Camera-type eye (tissue), 1 donor: ENCODE data around the gene MBLAC1. TPM values are rescaled to one million over a fixed set of nuclear protein-coding genes. Genes with fewer than 3 reads are reported as not detected.

Experiments
- total RNA-seq: library from RNA; depleted of rRNA; stranded (reverse); fragments of >200 nt; gene quantifications from one replicate; pipeline ENCODE4 v1.2.3, GENCODE V29; 2014

MBLAC1 gene, protein sequence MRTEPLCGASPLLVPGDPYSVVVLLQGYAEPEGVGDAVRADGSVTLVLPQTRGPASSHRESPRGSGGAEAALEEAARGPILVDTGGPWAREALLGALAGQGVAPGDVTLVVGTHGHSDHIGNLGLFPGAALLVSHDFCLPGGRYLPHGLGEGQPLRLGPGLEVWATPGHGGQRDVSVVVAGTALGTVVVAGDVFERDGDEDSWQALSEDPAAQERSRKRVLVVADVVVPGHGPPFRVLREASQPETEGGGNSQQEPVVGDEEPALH
- total RNA-seq = 3.1 TPM

GRCh38 chr7:100126931-100127865, at the start of gene MBLAC1:
TSS of gene MBLAC1 (plus strand) at chr7:100126967. CDS start at chr7:100127396, 429 bp downstream.

GRCh38 chr7:100081535-100082102, 45.1 kb upstream of the MBLAC1 start, which contains the start of gene ZNF3:
TSS of gene ZNF3 (minus strand) at chr7:100081723. CDS start at chr7:100077357, 4,366 bp downstream.

DNA sequence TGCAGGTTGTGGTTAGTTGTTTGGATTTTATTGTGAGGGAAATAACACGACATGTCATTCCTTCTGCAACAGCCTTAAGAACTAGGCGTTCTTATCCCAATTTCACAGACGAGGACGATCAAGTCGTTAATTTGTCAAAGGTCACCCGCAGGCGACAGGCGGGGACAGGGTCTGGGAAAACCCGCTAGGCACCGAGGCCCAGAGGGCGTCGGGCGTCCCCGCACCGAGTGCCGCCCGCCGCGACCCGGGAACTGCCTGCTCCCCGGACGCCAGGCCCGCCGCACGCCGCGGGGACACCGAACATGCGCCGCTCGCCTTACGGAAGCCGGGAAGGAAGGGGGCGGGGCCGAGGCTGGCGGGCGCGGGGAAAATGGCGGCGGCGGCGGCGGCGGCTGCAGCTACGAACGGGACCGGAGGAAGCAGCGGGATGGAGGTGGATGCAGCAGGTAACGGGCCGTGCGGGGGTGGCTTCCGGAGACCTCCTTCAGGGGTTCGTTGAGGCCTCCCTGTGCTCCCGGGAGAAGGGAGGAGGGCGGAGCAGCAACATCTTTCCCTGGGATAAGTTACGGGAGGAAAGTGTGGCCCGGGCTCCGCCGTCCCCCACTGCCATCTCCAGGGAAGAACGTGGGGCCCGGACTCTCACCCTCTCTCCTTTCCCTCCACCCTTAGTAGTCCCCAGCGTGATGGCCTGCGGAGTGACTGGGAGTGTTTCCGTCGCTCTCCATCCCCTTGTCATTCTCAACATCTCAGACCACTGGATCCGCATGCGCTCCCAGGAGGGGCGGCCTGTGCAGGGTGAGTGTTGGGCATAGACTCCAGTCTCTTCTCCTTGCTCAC, 37.9 kb upstream of the MBLAC1 start, which contains the start of gene COPS6:
Gene COPS6, plus strand, starts transcription at position 349 of the 837 bp plus-strand sequence. Its CDS starts 22 bp downstream, at position 371.

DNA sequence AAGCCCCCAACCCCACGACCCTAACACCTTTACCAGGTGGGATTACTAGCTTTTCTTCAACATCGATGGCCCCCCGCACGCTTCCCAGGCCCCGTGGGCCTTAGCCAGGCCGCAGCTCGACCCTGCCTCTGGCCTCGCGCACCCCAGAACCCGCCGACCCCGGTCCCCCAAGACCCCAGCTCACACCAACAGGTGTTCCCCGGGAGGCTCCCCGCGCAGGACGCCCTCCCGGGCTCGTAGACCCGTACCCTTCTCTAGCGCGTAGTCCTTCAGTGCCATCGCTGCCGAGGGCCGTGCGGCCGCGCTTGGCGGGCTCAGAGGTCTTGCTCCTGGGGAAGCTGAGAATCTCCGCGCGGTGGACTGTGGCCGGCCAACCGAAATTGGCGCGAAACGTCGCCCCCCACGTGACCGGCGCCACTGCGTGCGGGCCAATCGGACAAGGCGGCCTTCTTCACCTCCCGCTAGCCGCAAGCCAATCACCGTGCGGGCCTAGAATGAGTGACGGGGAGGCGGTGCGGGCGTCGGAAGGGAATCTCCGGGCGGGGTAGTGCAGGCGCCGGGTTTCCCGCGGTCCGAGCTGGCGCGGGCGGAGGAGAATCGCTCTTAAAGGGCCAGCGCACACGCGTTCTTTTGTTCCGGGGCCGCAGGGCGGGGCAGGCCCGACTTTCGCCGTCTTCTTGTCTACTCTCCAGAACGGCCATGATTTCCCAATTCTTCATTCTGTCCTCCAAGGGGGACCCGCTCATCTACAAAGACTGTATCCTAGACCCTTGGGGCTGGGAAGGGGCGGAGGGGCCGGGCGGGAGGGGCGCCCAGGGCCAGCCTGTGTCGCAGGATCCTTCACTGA, 25.5 kb upstream of the MBLAC1 start, which contains the start of the genes AP4M1 and MCM7:
Gene AP4M1, plus strand, starts transcription at position 628 of the 847 bp plus-strand sequence. Its CDS starts 72 bp downstream, at position 700.
Gene MCM7, minus strand, starts transcription at position 382 of the 847 bp plus-strand sequence. Its CDS starts 103 bp downstream, at position 279.

DNA sequence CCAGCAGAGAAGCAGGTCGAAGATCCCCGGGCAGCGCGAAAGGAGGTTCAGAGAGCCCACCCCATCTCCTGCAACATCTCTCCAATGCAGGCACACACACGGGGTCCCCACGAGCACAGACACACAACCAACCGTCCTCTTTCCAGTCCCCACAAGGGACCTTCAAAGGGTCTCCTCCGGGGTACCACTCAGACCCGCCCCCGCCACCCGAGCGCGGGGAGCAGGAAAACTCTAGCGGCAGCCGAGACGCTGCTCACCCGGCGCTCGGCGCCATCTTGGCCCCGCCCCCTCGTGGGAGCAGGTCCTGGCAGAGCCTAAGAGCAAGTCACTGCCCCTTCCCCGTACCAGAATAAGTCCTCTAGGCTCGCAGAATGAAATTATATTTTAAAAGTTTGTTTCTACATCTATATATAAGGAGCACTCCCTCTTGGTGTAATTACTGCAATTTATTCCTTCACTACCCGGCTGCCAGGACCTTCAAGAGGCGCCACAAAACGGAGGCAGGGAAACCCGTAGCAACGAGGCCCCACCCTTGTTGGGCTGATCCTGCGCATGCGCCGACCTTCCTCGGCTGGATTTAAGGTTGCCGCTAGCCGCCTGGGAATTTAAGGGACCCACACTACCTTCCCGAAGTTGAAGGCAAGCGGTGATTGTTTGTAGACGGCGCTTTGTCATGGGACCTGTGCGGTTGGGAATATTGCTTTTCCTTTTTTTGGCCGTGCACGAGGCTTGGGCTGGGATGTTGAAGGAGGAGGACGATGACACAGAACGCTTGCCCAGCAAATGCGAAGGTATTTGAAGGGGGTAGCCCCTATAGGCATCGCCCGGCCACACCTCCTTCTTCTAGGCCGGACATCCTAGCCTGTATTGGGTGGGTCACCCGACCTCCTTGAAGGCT, 7.4 kb upstream of the MBLAC1 start, which contains the start of the genes CNPY4 and TAF6:
Gene CNPY4, plus strand, starts transcription at position 563 of the 898 bp plus-strand sequence. Its CDS starts 111 bp downstream, at position 674.
Gene TAF6, minus strand, starts transcription at position 287 of the 898 bp plus-strand sequence. CDS start 5,149 bp downstream, outside the sequence.

DNA sequence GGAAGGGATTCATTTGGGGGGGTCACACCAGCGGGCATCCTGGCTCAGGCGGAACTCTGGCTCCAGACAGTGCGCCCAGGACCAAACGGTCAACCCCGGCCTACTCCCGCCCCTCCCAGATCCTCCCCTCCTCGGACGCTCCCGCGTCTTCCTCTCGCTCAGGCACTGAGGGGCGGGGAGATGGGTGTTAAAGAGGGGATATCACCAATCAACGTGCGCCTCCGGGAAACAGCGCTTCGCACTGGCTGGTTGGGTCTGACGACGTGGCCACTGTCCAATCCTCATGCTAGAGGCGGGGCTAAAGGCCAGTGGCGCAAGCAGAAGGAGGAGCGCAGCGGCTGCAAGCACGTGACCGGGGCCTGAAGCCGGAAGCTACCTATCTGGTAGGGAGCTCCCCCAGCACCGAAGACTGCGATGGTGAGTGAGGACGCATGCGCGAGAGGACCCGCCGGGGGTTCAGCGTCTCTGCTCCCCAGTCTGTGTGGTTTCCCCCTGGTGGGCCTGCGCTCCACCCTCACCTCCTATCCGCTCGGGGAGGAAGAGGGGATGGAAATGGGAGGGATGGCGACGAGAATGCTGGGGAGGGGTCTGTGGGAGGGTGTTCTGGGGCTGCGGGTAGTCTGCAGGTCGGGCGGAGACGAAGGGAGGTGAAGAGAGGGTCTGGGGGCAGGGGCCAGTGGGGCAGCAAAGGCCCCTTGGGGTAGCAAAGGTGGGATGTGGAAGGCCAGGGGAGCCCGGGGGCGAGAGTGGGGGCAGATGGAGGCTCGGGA, 22.0 kb downstream of the MBLAC1 start, which contains the start of gene LAMTOR4:
Gene LAMTOR4, plus strand, starts transcription at position 360 of the 770 bp plus-strand sequence. Its CDS starts 55 bp downstream, at position 415.

GRCh38 chr7:100158229-100159098, 31.7 kb downstream of the MBLAC1 start, which contains the start of gene TRAPPC14:
TSS of gene TRAPPC14 (minus strand) at chr7:100158723. CDS start at chr7:100158499, 224 bp downstream.

DNA sequence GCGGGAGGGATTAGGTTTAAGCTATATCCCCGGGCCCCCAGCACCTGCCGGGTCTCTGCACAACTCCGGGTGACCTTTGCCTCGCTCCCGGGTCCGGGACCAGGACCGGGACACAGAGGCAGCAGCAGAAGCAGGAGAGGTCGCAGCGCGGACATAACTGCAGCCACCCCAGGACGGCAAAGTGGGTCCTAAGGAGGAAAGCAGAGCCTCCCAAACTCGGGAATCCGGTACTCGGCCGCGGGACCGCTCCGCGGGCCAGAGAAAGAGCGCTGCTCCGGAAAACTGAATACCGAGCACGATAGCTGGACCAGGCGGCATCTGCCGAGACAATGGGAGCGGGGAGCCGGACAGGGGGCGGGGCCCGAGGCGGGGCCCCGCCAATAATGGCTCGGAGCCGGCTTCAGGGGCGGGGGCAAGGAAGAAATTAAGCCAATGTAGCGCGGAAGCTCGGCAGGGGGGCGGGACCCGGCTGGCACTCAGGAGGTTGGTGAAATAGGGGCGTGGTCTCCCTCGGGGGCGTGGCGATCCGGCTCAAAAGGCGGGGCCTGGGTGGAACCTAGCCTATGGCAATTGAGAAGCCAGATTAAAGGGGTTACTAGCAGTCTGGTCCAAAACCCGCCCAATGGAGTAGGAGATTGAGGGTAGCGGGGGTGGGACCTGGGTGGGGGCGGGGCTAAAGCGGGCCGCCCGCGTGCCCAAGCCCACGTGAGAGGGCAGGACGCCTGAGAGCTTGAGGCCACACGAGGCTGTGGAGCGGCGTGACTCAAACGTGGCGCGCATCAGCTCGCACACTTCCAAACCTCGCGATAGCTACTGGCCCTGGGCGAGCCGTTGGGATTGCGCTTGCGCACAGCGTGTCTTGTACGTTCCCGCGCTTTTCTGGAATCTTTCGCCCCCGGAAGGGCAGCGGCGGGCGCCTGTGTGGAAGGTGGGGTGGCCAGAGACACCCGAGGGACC, 50.6 kb downstream of the MBLAC1 start, which contains the start of the genes GPC2 and STAG3:
Gene GPC2, minus strand, starts transcription at position 337 of the 957 bp plus-strand sequence. Its CDS starts 182 bp downstream, at position 155.
Gene STAG3, plus strand, starts transcription at position 874 of the 957 bp plus-strand sequence. CDS start 2,639 bp downstream, outside the sequence.

Other genes starting within 250 kb of the MBLAC1 start
- not detected for gene OR2AE1, start 249.9 kb upstream of the MBLAC1 start, total RNA-seq
- gene TRIM4, start 207.4 kb upstream of the MBLAC1 start, total RNA-seq = 38.9 TPM
- gene GJC3, start 197.3 kb upstream of the MBLAC1 start, total RNA-seq = not detected
- 15.0 TPM for gene AZGP1, start 150.9 kb upstream of the MBLAC1 start, total RNA-seq
- 77.0 TPM for gene ZKSCAN1, start 111.4 kb upstream of the MBLAC1 start, total RNA-seq
- 19.7 TPM for gene ZSCAN21, start 77.2 kb upstream of the MBLAC1 start, total RNA-seq
- 61.1 TPM for gene ZNF3, start 45.2 kb upstream of the MBLAC1 start, total RNA-seq
- gene COPS6, start 38.0 kb upstream of the MBLAC1 start, total RNA-seq = 53.1 TPM
- gene MCM7, start 25.6 kb upstream of the MBLAC1 start, total RNA-seq = 84.2 TPM
- 31.1 TPM for gene AP4M1, start 25.3 kb upstream of the MBLAC1 start, total RNA-seq
- 70.6 TPM for gene TAF6, start 7.6 kb upstream of the MBLAC1 start, total RNA-seq
- gene CNPY4, start 7.3 kb upstream of the MBLAC1 start, total RNA-seq = 36.2 TPM
- gene LAMTOR4, start 22.0 kb downstream of the MBLAC1 start, total RNA-seq = 77.6 TPM
- gene TRAPPC14, start 31.8 kb downstream of the MBLAC1 start, total RNA-seq = 13.5 TPM
- gene GAL3ST4, start 41.6 kb downstream of the MBLAC1 start, total RNA-seq = 5.1 TPM
- gene GPC2, start 50.4 kb downstream of the MBLAC1 start, total RNA-seq = 28.8 TPM
- gene STAG3, start 51.0 kb downstream of the MBLAC1 start, total RNA-seq = 0.55 TPM
- gene PVRIG, start 93.0 kb downstream of the MBLAC1 start, total RNA-seq = 0.33 TPM
- gene SPDYE3, start 180.7 kb downstream of the MBLAC1 start, total RNA-seq = not detected
- gene PILRB, start 231.2 kb downstream of the MBLAC1 start, total RNA-seq = 33.3 TPM
- gene PILRA, start 246.5 kb downstream of the MBLAC1 start, total RNA-seq = 1.8 TPM